SIG-M5 (cell line): ENCODE measurements around the gene FBN2.

ENCODE experiments used
- DNase-seq: peaks from one replicate; lab custom pipeline; 2025; lab: John Stamatoyannopoulos, UW

Gene FBN2

DNA sequence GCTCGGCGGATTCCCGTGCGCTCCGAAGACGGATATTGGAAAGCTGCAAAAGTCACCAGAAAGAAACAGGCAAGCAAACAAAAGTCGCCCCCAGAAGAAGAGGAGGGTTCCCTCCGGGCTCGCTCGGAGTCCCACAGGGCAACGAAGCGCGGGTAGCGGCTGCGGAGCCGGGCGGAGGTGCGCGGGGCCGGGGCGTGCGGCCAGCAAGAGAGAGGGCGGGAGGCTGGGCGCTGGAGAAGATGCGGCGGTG is at the start of gene FBN2:
TSS of gene FBN2 (minus strand) at position 246 of the 250 bp plus-strand sequence. CDS start 642 bp downstream, outside the sequence.
- no peak for DNase-seq

DNA sequence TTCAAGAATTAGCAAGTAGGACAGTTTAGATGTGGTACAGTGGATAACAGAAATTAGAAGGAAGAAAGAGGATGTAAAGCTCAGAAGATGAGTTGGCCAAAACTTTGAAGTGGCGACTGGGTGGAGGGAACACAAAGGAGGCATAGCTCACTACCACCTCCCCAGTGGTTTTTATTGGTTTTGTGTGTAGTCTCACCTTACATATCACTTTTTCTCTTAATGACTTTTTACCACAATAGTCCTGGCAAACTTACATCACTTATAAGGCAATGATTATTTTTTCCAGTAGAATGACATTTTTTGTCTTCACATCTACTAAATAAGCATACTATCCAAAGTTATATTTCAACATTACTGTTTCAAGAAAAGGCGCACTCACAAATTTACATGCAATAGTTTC is 49.2 kb upstream of the FBN2 start:
- no peak for DNase-seq

DNA sequence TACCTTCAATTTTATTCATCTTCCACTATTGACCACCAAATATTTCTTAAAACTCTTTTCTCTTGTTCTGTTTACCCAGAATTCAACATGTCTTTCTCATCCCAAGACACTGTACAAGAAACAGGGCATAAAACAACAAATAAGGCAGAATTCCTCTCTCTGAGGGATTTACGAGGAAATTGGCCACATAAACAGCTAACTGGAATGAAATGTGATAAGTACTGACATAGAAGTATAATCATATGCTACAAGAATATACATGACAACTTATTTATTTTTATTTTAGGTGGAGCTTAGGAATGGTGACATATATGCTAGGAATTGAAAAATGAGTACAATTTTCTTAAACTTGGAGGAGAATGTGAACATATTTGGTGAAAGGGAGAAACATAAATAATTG is 48.8 kb upstream of the FBN2 start:
- no peak for DNase-seq

DNA sequence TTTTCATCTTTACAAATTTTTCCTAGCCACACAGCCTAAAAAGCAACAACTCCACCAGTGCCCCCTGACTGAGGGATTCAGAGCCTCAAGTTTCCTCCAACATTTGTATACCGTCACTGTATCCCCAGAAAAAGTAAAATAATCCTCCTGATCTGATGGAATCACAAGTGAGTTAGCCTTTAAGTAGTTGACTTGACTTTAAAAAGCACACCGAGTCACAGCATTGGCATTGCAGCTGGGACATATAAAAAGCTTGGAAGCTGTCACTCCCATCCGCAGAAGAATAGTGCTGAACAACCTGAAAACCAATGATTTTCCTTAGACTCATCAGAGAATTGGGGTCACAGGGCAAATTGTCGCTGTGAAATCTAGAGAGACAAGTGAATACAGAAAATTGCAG is 41.6 kb upstream of the FBN2 start:
- DNase-seq: no peak

DNA sequence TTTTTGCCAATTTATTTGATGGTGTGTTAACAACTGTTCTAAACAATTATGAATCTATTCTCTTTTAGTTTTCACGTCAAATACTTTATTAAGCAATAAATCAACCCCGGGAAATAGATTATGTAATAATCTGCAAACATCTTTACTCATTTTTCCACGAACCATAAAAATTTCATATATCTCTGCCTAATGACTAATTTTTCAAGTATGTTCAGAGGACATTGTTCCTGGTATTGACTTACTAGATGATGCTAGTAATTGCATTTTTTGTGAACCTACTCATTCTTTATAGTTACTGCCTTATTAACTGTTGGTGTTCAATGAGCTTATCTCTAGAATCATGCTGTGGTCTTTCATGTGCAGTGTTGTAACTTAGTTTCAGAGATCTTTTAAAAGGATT is 41.0 kb upstream of the FBN2 start:
- no peak for DNase-seq

DNA sequence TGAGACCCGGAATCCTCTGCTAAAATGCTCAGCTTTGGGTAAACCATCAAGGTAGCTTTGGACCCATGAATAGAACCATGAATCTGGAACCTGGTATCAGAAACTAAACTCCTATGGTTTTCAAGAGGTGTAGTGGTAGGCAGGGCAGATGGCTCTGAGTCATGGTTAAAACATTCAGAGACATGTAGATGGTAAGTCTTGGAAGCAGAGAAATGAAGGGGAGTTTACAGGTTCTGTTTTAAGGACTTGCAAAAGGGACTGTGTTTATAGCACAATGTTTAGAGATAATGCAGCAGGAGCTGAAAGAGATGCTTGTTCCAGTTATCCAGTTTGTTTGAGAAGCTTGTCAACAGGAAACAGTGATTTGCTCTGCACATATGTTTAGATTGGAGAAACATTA is 36.0 kb upstream of the FBN2 start:
- DNase-seq: no peak

DNA sequence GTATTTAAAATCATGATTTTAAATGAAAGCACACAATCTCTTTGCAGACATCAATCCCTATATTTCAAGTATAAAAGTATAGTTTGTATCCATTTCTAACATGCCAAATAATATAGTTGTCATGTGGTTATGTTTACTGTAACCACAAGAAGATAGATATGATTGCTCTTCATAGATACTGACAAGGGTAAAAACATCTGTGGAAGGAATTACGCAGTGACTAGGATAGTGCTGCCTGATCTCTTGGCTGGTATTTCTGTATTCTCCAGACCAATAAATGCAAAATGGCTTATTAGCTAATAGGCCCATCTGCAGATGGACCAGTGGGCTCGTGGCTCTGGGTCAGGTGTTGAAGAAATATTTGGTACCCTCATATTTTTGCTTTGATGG is 34.9 kb upstream of the FBN2 start:
- no peak for DNase-seq

DNA sequence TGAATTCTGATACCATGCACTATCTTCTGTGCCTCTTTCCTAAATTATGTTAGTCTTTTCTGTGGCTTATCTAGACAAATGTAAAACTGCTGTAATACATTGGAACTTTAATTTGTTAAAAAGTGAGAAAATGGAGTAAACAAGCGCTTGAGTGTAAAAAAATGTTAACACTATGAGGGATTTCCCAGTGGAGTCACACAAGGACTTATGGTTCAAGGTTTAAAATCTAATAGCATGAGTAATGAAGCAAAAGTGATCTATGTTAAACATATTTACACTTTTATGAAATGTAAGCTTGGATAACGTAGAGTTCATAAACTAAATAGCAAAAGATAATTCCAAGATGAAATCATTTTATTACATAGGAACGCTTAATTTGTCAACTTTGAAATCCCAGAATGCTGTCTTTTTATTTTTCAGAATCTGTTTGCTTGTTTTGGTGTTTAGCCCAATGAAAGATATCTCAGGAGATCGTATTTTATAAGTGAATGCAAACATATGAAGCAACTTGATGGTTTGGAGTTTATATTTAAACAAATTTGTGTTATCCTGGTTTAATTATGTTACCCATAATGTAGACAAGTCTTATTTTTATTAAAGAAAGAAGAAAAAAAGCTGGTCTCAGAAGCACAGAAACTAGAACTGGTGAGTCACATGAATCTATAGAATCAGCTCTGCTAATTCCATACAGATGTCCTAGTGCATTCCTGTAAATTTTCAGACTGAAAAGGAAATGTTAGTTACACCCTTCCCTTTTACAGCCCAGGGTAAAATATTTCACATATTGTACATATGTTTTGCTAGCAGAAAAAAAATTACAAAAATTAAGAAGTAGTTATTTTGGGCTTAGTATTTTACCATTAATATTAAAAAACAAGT is 34.2 kb upstream of the FBN2 start:
- no peak for DNase-seq

DNA sequence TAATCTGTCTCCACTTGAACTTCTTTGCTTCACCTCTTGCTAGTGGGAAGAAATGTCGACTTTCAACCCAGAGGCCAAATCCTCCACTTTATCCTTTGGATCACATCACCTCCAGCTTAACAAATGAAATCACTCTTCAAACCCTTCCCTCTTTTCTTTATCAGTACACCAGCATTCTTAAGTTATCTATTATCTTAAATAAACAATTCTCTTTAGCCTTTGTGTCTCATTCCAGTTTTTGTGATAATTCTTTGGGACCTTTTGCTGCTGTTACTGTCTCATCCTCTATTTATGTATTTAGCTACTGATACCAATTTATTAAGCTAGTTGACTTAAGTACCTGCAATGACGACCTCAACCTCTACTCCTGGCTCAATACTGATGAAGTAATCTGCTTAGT is 28.1 kb upstream of the FBN2 start:
- no peak for DNase-seq

DNA sequence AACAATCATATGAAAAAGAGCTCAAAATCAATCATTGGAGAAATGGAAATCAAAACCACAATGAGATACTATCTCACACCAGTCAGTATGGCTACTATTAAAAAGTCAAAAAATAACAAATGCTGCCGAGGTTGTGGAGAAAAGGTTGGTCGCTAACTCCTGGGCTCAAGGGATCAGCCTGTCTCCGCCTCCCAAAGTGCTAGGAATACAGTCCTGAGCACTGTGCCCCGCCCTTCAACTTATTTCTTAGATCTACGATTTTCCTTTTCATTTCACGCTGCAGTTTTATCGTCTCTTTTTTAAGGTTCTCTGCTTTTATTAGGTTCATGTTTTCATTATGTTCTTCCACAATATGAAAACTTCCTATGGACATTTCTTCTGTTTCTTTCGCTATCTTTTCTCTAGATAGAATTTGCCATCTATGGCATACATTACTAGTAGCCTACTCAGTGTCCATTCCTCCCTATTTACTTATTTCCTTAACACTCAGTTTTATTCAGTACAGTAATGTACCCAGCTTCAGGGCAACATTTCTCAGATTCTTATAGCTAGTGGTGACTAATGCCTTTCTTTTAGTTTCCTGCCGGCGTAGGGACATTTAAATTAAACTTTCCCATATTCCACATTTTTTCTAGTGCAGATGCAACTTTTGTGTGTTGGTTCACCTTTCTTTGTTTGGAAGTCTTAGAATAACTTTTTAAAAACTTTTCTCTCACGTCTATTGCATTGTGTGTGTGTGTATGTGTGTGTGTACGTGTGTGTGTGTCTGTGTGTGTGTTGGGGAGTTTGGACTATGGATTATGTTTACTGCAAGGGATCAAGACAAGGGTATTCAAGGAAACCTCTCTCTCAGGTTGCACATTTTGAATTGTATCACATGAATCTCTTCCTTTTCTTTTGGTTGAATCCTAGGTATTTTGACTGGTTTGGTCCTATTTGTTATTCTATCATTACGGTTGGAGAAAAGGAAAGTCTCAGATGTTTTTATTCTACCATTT is 21.6 kb upstream of the FBN2 start:
- no peak for DNase-seq

DNA sequence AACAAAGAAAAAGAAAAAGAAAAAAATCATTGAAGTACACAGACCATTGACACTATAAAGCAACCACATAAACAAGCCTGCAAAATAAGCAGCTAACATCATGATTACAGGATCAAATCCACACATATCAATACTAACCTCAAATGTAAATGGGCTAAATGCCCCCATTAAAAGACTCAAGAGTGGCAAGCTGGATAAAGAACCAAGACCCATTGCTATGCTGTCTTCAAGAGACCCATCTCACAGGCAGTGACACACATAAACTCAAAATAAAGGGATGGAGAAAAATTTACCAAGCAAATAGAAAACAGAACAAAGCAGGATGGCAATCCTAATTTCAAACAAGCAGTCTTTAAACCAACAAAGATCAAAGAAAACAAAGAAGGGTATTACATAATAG is 15.7 kb upstream of the FBN2 start:
- DNase-seq: no peak

DNA sequence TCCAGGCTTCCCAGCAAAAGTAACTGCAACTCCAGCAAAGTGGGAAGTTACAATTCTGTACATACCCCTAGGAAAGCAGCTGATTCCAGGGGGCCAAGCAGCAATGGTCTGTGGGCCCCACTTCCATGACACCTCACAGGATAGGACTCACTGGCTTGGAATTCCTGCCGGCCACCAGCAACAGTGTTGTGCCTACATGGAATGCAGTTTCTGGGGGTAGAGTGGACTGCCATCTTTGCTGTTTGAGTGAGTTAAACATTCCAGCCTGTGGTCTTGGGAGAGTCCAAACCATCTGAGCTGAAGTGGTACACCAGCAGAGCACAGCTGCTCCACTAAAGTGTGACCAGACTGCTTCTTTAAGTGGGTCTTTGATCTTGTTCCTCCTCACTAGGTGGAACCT is 13.4 kb upstream of the FBN2 start:
- no peak for DNase-seq

DNA sequence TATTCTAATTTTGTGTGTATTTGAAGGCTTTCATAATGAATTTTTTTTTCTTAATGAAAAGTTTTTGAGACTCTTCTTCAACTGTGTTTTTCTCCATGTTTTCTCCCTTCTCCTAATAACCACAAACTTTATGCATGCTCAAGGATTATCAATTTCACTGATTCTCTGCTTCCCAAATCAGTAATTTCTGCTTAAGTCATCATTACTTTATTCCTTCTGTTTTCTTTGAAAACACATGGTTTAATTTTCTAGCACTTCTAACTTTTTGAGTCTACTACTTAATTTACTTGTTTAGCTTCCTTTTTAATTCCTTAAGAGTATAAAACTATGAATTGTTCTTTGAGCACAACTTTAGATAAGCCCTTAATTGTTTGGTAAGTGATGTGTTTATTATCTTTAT is 11.5 kb upstream of the FBN2 start:
- no peak for DNase-seq

DNA sequence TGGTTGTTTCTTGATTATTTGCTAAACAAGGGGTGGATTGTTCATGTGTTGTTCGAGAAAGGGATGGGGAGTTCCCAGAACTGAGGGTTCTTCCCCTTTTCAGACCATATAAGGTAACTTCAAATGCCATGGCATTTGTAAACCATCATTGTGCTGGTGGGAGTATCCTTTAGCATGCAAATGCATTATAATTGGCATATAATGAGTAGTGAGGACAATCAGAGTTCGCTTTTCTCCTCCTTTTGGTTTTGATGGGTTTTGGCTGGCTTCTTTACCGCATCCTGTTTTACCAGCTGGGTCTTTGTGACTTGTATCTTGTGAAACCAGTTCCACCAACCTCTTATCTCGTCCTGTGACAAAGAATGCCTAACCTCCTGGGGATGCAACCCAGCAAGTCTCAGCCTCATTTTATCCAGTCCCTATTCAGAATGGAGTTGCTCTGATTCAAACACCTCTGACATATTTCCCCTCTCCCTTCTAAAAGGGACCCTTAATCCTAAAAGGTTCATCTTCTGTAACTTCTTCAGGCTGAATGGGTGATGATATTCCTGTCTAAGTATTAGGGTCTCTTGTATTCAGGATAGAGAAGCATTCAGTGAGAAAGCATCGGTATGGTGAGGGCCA is 8.7 kb upstream of the FBN2 start:
- no peak for DNase-seq

DNA sequence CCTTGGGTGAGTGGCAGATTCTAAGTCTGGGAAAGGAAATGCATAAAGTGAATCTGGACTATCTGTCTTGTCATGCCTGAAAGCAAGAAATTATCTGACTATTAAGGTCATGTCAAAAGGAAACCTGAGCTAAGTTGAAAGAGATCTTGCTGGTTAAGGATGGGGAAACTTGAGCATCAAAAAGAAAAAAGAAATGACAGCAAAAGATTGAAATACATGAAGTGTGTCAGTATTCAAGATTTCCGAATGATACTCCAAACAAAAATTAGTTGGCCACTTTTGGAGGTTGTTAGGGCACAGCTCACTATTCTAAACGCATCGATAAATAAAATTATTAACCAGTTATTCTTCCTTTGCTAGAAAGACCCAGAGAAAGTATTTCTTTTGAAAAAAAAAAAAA is 3.3 kb upstream of the FBN2 start:
- no peak for DNase-seq

DNA sequence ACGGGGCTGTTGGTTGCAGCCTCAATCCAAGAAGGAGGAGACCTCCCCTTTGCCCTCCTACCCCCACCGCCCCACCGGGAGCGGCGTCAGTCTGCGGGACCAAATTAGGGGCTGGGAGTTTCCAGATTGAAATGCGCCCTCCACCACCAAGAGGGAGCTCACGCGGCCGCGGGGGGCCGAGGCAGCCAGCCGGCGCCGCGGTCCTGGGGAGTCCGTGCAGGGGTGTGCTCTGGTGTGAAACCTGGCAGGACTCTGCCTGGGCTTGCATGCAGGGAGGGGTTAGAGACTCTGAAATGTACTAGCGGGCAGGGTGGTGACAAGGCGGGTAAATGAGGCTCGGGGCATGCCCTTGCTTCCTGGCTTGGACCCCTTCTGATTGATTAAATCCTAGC is 989 bp upstream of the FBN2 start:
- no peak for DNase-seq

DNA sequence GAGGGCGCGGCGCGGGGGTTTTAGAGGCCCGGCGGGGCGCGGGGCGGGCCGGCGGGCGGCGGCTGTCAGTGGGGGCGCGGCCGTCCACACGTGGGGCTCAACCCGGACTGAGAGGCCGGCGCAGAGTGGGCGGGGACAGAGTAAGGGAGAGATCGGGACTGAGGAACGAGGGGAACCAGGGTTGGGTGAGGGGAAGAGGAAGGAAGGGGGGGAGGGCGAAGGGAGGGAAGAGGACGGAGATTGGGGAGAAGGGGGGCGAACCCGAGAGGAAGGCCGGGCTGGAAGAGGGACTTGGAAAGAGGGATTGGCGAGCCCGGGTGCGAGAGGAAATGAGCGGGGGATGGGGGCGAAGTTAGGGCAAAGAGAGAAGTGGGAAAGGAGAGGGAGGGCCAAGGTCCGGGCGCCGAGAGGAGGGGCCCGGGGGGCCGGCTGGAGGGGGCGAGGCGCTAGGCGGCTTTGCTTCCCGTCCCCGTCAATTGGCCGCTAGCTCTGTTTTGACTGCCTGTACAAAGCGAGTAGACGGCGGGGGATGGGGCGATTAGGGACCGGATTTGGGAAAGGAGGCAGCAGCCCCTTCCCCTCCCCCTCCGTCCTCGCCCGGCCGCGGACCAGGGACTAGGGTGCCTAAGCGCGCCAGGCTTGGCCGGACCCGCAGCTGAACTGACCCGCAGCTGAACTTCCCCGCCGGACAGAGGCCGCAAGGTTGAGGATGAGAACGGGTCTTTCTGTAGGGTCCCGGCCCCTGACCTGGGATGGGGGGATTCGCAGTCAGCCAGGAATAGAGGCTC is 399 bp upstream of the FBN2 start:
- no peak for DNase-seq

DNA sequence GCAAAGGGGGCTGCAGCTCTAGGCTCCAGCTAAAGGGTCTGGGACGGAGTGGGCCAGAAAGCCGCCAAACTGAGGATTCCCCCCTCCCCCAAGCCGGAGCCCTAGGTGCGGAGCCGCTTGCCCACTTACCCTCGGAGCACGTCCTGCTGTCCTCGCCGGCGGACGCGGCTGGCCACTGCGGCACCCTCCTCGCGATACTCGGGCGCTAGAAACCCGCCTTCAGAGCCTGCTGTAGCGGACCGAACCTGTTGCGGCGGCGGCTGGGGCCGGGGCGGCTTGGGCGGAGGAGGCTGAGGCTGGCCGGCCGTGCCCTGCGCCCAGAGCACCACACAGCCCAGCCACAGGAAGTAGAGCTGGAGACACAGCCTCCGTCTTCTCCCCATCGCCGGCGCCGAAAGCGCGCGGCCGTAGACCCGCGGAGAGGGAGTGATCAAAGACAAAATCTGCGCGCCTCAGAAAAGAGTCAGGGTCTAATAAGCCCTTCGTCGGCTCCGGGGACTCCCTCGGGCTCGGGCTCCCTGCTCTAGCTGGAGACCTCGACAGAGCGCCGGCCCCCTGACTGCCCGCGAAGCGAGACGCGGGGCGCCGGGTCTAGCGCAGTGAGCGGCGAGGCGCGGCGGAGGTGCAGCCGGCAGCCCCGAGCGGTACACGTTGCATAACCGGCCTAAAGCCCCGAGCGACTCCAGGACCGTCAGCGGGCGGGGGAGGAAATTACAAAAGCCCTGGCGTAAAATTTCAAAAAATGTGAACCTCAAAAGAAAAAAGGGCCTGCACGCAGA is 635 bp downstream of the FBN2 start:
- no peak for DNase-seq

DNA sequence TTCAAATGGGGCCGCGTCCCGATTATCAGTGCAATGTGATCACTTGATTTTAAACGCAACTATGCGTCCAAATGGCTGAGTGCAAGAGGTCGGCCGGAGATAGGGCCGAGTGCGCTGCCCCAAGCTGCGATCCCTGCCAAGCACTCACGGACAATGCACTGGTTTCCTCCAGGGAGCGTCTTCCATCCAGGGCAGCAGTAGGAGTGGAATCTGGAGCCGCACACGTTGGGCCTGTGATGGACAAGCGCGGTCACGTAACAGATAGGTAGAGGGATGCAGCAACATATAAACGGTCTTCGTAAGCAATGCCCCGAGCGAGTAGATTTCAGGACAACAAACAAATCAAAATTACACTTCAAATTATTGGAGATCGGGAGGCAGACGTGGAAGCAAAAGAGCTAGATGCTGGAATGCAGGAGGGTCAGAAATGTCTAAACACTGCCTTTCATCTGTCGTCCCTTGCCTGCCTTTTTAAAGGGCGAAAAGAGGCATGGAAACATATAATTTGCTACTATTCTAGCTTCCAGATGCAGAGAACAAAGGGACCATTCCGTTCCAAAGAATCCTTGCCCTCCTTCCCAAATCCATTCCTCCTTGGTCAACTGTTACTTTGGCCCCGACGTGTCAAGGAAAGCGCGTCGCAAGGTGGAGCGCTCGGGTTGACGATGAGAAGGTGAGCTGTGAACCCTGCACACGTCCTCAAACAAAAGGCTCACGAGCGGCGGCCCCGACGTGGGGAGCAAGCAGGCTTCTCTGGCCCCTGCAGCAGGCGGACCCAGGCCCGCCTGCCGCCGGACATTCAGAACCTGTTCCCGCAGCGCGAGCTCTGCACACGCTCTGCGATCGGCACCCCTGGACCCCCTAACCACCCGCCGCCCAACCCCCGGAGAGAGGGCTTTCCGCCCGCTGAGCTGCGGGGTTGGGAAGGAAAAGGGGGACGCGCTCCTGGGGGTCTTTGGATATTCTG is 1.5 kb downstream of the FBN2 start:
- no peak for DNase-seq

DNA sequence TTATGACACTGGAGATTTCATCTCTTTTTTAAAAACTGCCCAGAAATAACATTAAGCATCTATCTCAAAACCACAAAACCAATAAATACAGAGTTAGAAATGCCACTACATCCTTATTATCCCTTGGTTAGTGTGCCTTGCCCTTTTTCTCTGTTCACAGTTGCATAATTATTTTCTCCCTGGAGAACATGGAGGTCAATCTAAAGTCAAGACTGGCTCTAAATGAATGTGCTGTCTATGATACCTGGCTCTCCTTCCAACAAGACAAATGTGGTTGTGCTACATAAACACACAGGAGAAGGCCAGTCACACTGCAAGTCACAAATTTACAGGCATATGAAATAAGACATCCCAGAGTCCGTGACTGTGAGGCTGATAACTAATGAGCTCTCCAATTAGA is 2.8 kb downstream of the FBN2 start:
- DNase-seq: no peak
